ENCODE results near the gene CCDC183. TPM values are rescaled to one million over a fixed set of nuclear protein-coding genes. Genes with fewer than 3 reads are reported as not detected.
"Not testable (repeated sequence)": the region's sequence is repeated elsewhere in the genome, so short reads cannot be mapped to it uniquely, and the experiment has no call there.

The CCDC183 gene
- total and polyA plus RNA-seq, 2 of the 4 experiments (the other 2 are of a cell fraction): under 0.01 to 0.29 TPM

DNA sequence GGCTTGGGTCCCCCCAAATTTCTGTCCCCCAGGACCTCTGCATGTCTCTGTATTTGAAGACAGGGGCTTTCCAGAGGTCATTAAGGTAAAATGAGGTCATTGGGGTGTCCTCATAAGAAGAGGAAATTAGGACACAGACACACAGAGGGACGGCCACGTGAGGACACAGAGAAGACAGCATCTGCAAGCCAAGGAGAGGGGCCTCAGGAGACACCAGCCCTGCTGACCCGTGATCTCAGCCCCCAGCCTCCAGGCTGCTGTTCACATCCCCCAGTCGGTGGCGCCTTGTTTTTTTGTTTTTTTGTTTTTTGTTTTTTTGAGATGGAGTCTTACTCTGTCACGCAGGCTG is 1.2 kb upstream of the CCDC183 start (continued):
- TF ChIP-seq BHLHE40 (IDR thresholded peaks at IDR 0.05; ENCODE audit: low read depth, low read length) (no peak), MAFK (IDR thresholded peaks at IDR 0.05; ENCODE audit: low read depth, low read length) (no peak), MAZ (IDR thresholded peaks at IDR 0.05; ENCODE audit: borderline replicate concordance, low read depth, low read length) (no peak), FOS (IDR thresholded peaks at IDR 0.05; ENCODE audit: low read depth, low read length) (no peak), POLR2A (IDR thresholded peaks at IDR 0.05; ENCODE audit: low read depth, low read length) (no peak), CHD1 (IDR thresholded peaks at IDR 0.05; ENCODE audit: low read depth, low read length) (no peak), NFE2L2 (IDR thresholded peaks at IDR 0.05; ENCODE audit: low read depth, low read length) (no peak)

GRCh38 chr9:136796775-136797347 is 723 bp downstream of the CCDC183 start:
- not testable (repeated sequence) for H2AFZ ChIP-seq (replicated peaks; ENCODE audit: low read length, poor library complexity)

More at GRCh38 chr9:136796775-136797347, 723 bp downstream of the CCDC183 start:
- Histone ChIP-seq H3K4me1 (ENCODE audit: control insufficient read depth, insufficient read depth, low read length) (peaks cover 14% of the 10 kb centered on the region), H4K20me1 (ENCODE audit: insufficient read depth, low read length) (peaks cover 16% of the 10 kb centered on the region), H3K27me3 (ENCODE audit: control insufficient read depth, insufficient read depth, low read length) (peaks cover 32% of the 10 kb centered on the region), H3K4me2 (ENCODE audit: low read depth, low read length) (peak overlapping the region; percentile 39), H3K79me1 (ENCODE audit: low read depth in 1 of 2, low read length in 2 of 2) (peaks cover 0 to 17% of the 10 kb centered on the region in 2 experiments; a peak in 3 of 4 replicates)
- H3K9me1 ChIP-seq (ENCODE audit: insufficient read depth, low read length); H3K18ac ChIP-seq (ENCODE audit: low read depth, low read length); dilution Hi-C loops (cut with HindIII; ENCODE audit: low sequenced_read_pairs, unreplicated experiment); H3K9me3 ChIP-seq (ENCODE audit: control insufficient read depth, insufficient read depth, low read length); H3K9ac ChIP-seq (ENCODE audit: low read depth, low read length); H2BK15ac ChIP-seq (ENCODE audit: low read depth, low read length); H2BK20ac ChIP-seq (ENCODE audit: low read depth, low read length); H3K4me3 ChIP-seq (ENCODE audit: insufficient read depth, low read depth, low read length); H3K56ac ChIP-seq (ENCODE audit: extremely low read depth, insufficient read depth, low read length); H2AK5ac ChIP-seq (ENCODE audit: low read depth, low read length); CTCF ChIA-PET; intact Hi-C loops (cut with micrococcal nuclease); in situ Hi-C loops (cut with MboI; ENCODE audit: low sequenced_read_pairs); H3K27ac ChIP-seq (ENCODE audit: insufficient read depth, low read length); H2BK5ac ChIP-seq (ENCODE audit: low read depth, low read length, poor library complexity, severe bottlenecking); H2AK9ac ChIP-seq (replicated peaks; ENCODE audit: low read depth, low read length, poor library complexity); H4K91ac ChIP-seq (ENCODE audit: insufficient read depth, low read depth, low read length); BruUV-seq (replicated peaks); H3K14ac ChIP-seq (replicated peaks; ENCODE audit: low read depth, low read length); H3K4ac ChIP-seq (ENCODE audit: low read depth, low read length); H2BK120ac ChIP-seq (ENCODE audit: low read depth, low read length); H4K5ac ChIP-seq (ENCODE audit: low read depth, low read length); POLR2A ChIA-PET (ENCODE audit: unreplicated experiment); ATAC-seq (ENCODE audit: low read depth); H4K8ac ChIP-seq (ENCODE audit: low read depth in 2 of 2, low read length in 2 of 2); H3K36me3 ChIP-seq (ENCODE audit: control insufficient read depth, insufficient read depth, low read length); H3K23ac ChIP-seq (ENCODE audit: low read depth, low read length): not testable (repeated sequence)
- peak; percentile 71 for DNase-seq
- no CpG with 5 or more reads among the region's 10 CpGs for WGBS, 2 experiments (ENCODE audit: extremely low coverage in 2 of 2, insufficient read length in 1 of 2)
